OCI-LY7 (cell line): ENCODE results near the gene LBX2.

Experiments
- CTCF ChIP-seq: fragments of 200-600 bp; sonication (generic); conservative IDR thresholded peaks from 2 replicates; pipeline ENCODE4 v1.5.1; 2014; ENCODE audit warnings: mild to moderate bottlenecking, antibody characterized with exemption, low read length, moderate library complexity, mixed read lengths
- EZH2phosphoT487 ChIP-seq: fragments of 200-600 bp; sonication (generic); IDR thresholded peaks from 2 replicates; pipeline ENCODE4 v1.6.1; 2018; ENCODE audit warnings: low read depth, borderline replicate concordance, mild to moderate bottlenecking, mixed run types, antibody characterized with exemption, low read length, moderate library complexity, mixed read lengths

DNA sequence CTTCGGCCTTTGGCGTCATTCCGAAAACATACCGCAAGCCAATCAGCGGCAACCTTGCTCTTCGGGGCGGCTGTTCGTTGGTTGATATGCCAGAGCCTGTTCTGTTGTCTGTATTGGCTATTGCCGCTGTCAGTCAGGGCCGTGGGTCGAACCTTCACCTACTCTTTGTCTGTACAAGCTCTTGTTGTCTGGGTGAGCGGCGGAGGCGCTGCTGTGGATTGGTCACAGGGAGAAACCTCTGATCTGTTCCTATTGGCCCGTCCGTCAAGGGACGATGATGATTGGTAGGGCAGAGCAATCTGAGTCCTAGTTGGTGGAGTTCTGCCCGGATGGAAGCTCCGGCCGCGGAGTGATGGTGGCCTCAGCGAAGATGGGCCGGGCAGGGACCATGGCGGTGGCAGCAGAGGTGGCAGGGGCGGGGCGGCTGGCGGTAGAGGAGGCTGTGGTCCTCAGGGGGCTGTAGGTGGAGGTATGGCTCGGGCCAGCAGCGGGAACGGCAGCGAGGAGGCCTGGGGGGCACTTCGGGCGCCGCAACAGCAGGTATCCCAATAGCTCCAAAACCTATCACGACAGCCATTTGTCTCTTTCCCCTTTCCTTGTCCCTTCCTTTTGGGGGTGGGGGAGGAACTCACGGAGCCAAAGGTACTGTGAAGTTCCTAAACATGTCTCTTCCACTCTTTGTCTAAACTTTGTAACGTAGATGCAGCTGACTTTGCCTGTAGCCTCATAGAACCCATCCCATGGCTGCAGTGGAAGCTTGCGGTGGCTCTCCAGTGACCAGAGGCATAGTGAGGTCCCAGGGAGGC is 41.1 kb downstream of the LBX2 start, which contains the start of gene WBP1:
- TF ChIP-seq CTCF (no peak), EZH2phosphoT487 (no peak)
